ENCODE results near the gene GNG8. TPM values are rescaled to one million over a fixed set of nuclear protein-coding genes. Genes with fewer than 3 reads are reported as not detected.

Gene GNG8
- total and polyA plus RNA-seq, 10 of the 15 experiments (the other 5 are each of a cell fraction or from before 2014, with no cell fraction given): 1.2 to 6.6 (median 2.7) TPM; not detected in 6

DNA sequence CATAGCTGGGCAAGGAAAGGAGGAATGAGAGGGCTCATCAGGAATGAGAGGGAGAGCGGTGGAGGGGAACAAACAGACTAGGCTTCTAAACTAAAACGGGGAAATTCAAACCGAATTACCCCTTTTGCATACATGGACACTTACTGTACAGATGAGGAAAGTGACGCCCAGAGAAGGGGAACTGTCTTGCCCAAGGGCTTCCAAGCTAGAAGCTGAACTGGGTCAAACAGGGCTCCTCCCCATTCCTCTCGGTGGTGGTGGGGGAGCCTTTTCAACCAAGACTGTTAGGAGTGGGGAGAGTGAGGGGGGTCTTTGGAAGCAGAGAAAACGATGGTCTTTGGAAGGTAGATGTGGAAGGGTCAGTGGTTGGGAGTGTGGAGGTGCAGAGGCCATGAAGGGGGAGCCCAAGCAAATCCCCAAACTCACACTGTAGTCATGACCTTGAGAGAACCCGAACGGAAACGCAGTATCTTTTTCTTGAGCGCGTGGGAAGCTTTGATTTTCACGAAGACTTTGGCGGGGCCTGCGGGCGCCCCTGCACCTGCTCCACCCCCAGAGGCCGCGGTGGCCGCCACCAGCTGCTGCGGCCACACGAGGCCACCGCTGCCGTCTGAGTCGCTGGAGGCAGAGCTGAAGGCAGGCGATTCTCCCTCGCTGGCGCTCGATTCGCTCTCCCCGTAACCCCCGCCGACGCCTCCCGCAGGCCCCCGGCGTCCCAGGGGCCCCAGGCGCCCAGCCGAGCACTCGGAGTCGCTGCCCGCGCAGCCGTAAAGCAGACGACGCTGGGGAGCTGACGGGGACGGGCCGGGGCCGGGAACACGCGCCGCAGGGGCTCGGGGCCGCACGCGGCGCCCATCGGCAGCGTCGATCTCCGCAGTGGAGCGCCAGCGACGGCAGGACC is 12.3 kb upstream of the GNG8 start (continued):
- TF ChIP-seq STAT3 (IDR thresholded peaks at IDR 0.05; ENCODE audit: low read depth, low read length) (no peak), MYC (IDR thresholded peaks at IDR 0.05; ENCODE audit: insufficient read depth, insufficient read length, insufficient replicate concordance, low read length, severe bottlenecking) (no peak), CREM (IDR thresholded peaks at IDR 0.05; ENCODE audit: low read depth) (no peak), ELK1 (IDR thresholded peaks at IDR 0.05; ENCODE audit: low read depth, low read length) (no peak), JUND (IDR thresholded peaks at IDR 0.05; ENCODE audit: low read depth, low read length) (no peak), RELB (IDR thresholded peaks at IDR 0.05; ENCODE audit: low read depth) (0 out of 2 replicates have a peak, but pooled peaks have one; percentile 27), ASH2L (IDR thresholded peaks at IDR 0.05; ENCODE audit: borderline replicate concordance, low read depth) (no peak), MTA3 (IDR thresholded peaks at IDR 0.05; ENCODE audit: borderline replicate concordance, low read length) (no peak)
- TF ChIP-seq, protein P1, sequence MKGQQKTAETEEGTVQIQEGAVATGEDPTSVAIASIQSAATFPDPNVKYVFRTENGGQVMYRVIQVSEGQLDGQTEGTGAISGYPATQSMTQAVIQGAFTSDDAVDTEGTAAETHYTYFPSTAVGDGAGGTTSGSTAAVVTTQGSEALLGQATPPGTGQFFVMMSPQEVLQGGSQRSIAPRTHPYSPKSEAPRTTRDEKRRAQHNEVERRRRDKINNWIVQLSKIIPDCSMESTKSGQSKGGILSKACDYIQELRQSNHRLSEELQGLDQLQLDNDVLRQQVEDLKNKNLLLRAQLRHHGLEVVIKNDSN (IDR thresholded peaks at IDR 0.05; ENCODE audit: borderline replicate concordance, extremely low read length, insufficient read depth, low read depth, low read length): no peak
